ENCODE measurements around the gene CAMK4.

Gene CAMK4

GRCh38 chr5:111520908-111521307 lies 296.7 kb downstream of the CAMK4 start:
- no peak overlapping the region for H3K9ac ChIP-seq (ENCODE audit: low read depth, low read length, poor library complexity, severe bottlenecking)
- H3K4me3 ChIP-seq (ENCODE audit: low read length, poor library complexity, severe bottlenecking): no peak overlapping the region
- no peaks in the 10 kb centered on the region for H3K4me1 ChIP-seq (ENCODE audit: insufficient read depth, low read length, poor library complexity, severe bottlenecking)
- no peak overlapping the region for H3K4me2 ChIP-seq (ENCODE audit: low read depth, low read length, poor library complexity, severe bottlenecking)
- H4K20me1 ChIP-seq (ENCODE audit: insufficient read depth, low read length, poor library complexity, severe bottlenecking): no peaks in the 10 kb centered on the region
- no peaks in the 10 kb centered on the region for H3K36me3 ChIP-seq (ENCODE audit: insufficient read depth, low read length)
- H3K9me3 ChIP-seq (ENCODE audit: insufficient read depth, low read depth, low read length): no peaks in the 10 kb centered on the region
- no peaks in the 10 kb centered on the region for H3K9me2 ChIP-seq (replicated peaks; ENCODE audit: low read depth, low read length)
- no peaks in the 10 kb centered on the region for H3F3A ChIP-seq (ENCODE audit: low read depth)
- H3K79me2 ChIP-seq (ENCODE audit: insufficient read depth, low read length): no peaks in the 10 kb centered on the region
- no peak for TF ChIP-seq EZH2phosphoT487 (IDR thresholded peaks at IDR 0.05; ENCODE audit: borderline replicate concordance)
- no peak for TF ChIP-seq CTCF (conservative IDR thresholded peaks at IDR 0.05; ENCODE audit: low read length)
- H2AFZ ChIP-seq (ENCODE audit: low read length): no peak overlapping the region
- H3K27me3 ChIP-seq (ENCODE audit: insufficient read depth, low read length, poor library complexity, severe bottlenecking): no peaks in the 10 kb centered on the region

- Histone ChIP-seq H3K4me3 (ENCODE audit: low read length, poor library complexity, severe bottlenecking) (no peak overlapping the region), H2AFZ (ENCODE audit: low read length) (no peak overlapping the region), H3F3A (ENCODE audit: low read depth) (no peaks in the 10 kb centered on the region), H3K4me1 (ENCODE audit: insufficient read depth, low read length, poor library complexity, severe bottlenecking) (peaks cover 5% of the 10 kb centered on the region), H3K9ac (ENCODE audit: low read depth, low read length, poor library complexity, severe bottlenecking) (no peak overlapping the region), H4K20me1 (ENCODE audit: insufficient read depth, low read length, poor library complexity, severe bottlenecking) (no peaks in the 10 kb centered on the region), H3K36me3 (ENCODE audit: insufficient read depth, low read length) (no peaks in the 10 kb centered on the region), H3K27me3 (ENCODE audit: insufficient read depth, low read length, poor library complexity, severe bottlenecking) (no peaks in the 10 kb centered on the region), H3K9me2 (replicated peaks; ENCODE audit: low read depth, low read length) (no peaks in the 10 kb centered on the region), H3K79me2 (ENCODE audit: insufficient read depth, low read length) (no peaks in the 10 kb centered on the region), H3K4me2 (ENCODE audit: low read depth, low read length, poor library complexity, severe bottlenecking) (no peak overlapping the region), H3K9me3 (ENCODE audit: insufficient read depth, low read depth, low read length) (no peaks in the 10 kb centered on the region)
- no peak for TF ChIP-seq EZH2phosphoT487 (IDR thresholded peaks at IDR 0.05; ENCODE audit: borderline replicate concordance)
Observed at GRCh38 chr5:111528056-111528455, 303.9 kb downstream of the CAMK4 start.

- Histone ChIP-seq H3K4me2 (ENCODE audit: low read depth, low read length, poor library complexity, severe bottlenecking) (no peak overlapping the region), H3K27me3 (ENCODE audit: insufficient read depth, low read length, poor library complexity, severe bottlenecking) (no peaks in the 10 kb centered on the region), H3K9ac (ENCODE audit: low read depth, low read length, poor library complexity, severe bottlenecking) (no peak overlapping the region), H3K9me2 (replicated peaks; ENCODE audit: low read depth, low read length) (no peaks in the 10 kb centered on the region), H3K9me3 (ENCODE audit: insufficient read depth, low read depth, low read length) (no peaks in the 10 kb centered on the region), H3F3A (ENCODE audit: low read depth) (no peaks in the 10 kb centered on the region), H3K79me2 (ENCODE audit: insufficient read depth, low read length) (no peaks in the 10 kb centered on the region), H3K4me3 (ENCODE audit: low read length, poor library complexity, severe bottlenecking) (peak overlapping the region; percentile 25), H3K4me1 (ENCODE audit: insufficient read depth, low read length, poor library complexity, severe bottlenecking) (peaks cover 5% of the 10 kb centered on the region), H3K36me3 (ENCODE audit: insufficient read depth, low read length) (no peaks in the 10 kb centered on the region), H4K20me1 (ENCODE audit: insufficient read depth, low read length, poor library complexity, severe bottlenecking) (no peaks in the 10 kb centered on the region), H2AFZ (ENCODE audit: low read length) (peak overlapping the region; percentile 80)
- no peak for TF ChIP-seq EZH2phosphoT487 (IDR thresholded peaks at IDR 0.05; ENCODE audit: borderline replicate concordance)
Observed at GRCh38 chr5:111530298-111530740, 306.1 kb downstream of the CAMK4 start.

GRCh38 chr5:111532886-111533582 lies 308.9 kb downstream of the CAMK4 start:
- H3K9me2 ChIP-seq (replicated peaks; ENCODE audit: low read depth, low read length): no peaks in the 10 kb centered on the region
- peak overlapping the region; percentile 36; the same call in 1 of the 2 replicates for H2AFZ ChIP-seq (ENCODE audit: low read length)
- H3K36me3 ChIP-seq (ENCODE audit: insufficient read depth, low read length): no peaks in the 10 kb centered on the region
- no peak for TF ChIP-seq EZH2phosphoT487 (IDR thresholded peaks at IDR 0.05; ENCODE audit: borderline replicate concordance)
- no peaks in the 10 kb centered on the region for H3K79me2 ChIP-seq (ENCODE audit: insufficient read depth, low read length)
- H3K9ac ChIP-seq (ENCODE audit: low read depth, low read length, poor library complexity, severe bottlenecking): no peak overlapping the region
- no peaks in the 10 kb centered on the region for H3K27me3 ChIP-seq (ENCODE audit: insufficient read depth, low read length, poor library complexity, severe bottlenecking)
- H3K4me1 ChIP-seq (ENCODE audit: insufficient read depth, low read length, poor library complexity, severe bottlenecking): peaks cover 5% of the 10 kb centered on the region
- H3K4me3 ChIP-seq (ENCODE audit: low read length, poor library complexity, severe bottlenecking): no peak overlapping the region
- no peaks in the 10 kb centered on the region for H3K9me3 ChIP-seq (ENCODE audit: insufficient read depth, low read depth, low read length)
- no peaks in the 10 kb centered on the region for H4K20me1 ChIP-seq (ENCODE audit: insufficient read depth, low read length, poor library complexity, severe bottlenecking)
- H3K4me2 ChIP-seq (ENCODE audit: low read depth, low read length, poor library complexity, severe bottlenecking): no peak overlapping the region
- no peaks in the 10 kb centered on the region for H3F3A ChIP-seq (ENCODE audit: low read depth)
